DND-41 (cell line): ENCODE results near the gene TIGD3.

Experiments
- ATAC-seq: fragments of 200-7000 bp; cut with Tn5 transposase; 3 replicates; pipeline ENCODE4 v1.9.1; 2021; ENCODE audit warnings: low read depth; ENCODE audit not compliant: insufficient read depth
- DNase-seq: peaks from one replicate; pipeline ENCODE4 v3.0.0-alpha.2; 2020
- H2AFZ ChIP-seq: 2 replicates; pipeline ENCODE4 v1.6.0; 2012; ENCODE audit warnings: low read depth, low read length
- H3K27ac ChIP-seq: 2 replicates; pipeline ENCODE4 v1.5.1; 2012; ENCODE audit warnings: low read length, inconsistent platforms
- H3K27me3 ChIP-seq: fragments of 200-600 bp; sonication (generic); 2 replicates; pipeline ENCODE4 v1.6.0; 2012; ENCODE audit warnings: low read length, mild to moderate bottlenecking, inconsistent platforms; ENCODE audit not compliant: insufficient read depth, poor library complexity
- H3K36me3 ChIP-seq: 2 replicates; pipeline ENCODE4 v1.5.1; 2012; ENCODE audit warnings: low read length, inconsistent platforms; ENCODE audit not compliant: insufficient read depth
- H3K4me1 ChIP-seq: 2 replicates; pipeline ENCODE4 v1.5.1; 2012; ENCODE audit warnings: mild to moderate bottlenecking, low read length; ENCODE audit not compliant: insufficient read depth
- H3K4me2 ChIP-seq: 2 replicates; pipeline ENCODE4 v1.6.0; 2012; ENCODE audit warnings: mild to moderate bottlenecking, moderate library complexity, low read length, inconsistent platforms; ENCODE audit not compliant: insufficient read depth
- H3K4me3 ChIP-seq, 2 experiments: fragments of 200-600 bp in 1 of 2; shearing (Covaris generic) in 1 of 2; 2 replicates each; pipeline ENCODE4 v1.5.1; 2012 to 2016; ENCODE audit warnings: inconsistent platforms in 2 of 2, low read length in 2 of 2, mild to moderate bottlenecking in 2 of 2, low read depth in 1 of 2, moderate library complexity in 1 of 2
- H3K79me2 ChIP-seq: 2 replicates; pipeline ENCODE4 v1.6.0; 2012; ENCODE audit warnings: low read length, inconsistent platforms; ENCODE audit not compliant: insufficient read depth
- H3K9ac ChIP-seq: 2 replicates; pipeline ENCODE4 v1.6.0; 2012; ENCODE audit warnings: low read depth, mild to moderate bottlenecking, inconsistent platforms, low read length, moderate library complexity
- H3K9me3 ChIP-seq: 2 replicates; pipeline ENCODE4 v1.5.1; 2012; ENCODE audit warnings: low read length, moderate library complexity, mild to moderate bottlenecking, inconsistent platforms; ENCODE audit not compliant: insufficient read depth, severe bottlenecking
- H4K20me1 ChIP-seq: 2 replicates; pipeline ENCODE4 v1.6.0; 2012; ENCODE audit warnings: low read length; ENCODE audit not compliant: insufficient read depth
- CTCF ChIP-seq: IDR thresholded peaks from 2 replicates; pipeline ENCODE4 v1.5.1; 2012; ENCODE audit warnings: borderline replicate concordance, low read length, moderate library complexity, mild to moderate bottlenecking; ENCODE audit not compliant: poor library complexity, severe bottlenecking; ENCODE audit errors: extremely low read depth
- EZH2 ChIP-seq: IDR thresholded peaks from 3 replicates; pipeline ENCODE4 v1.6.1; 2012; ENCODE audit warnings: borderline replicate concordance, low read depth, mild to moderate bottlenecking, moderate library complexity, low read length, inconsistent platforms; ENCODE audit not compliant: severe bottlenecking

The TIGD3 gene

GRCh38 chr11:65404210-65404609 is 49.7 kb downstream of the TIGD3 start:
- H3K36me3 ChIP-seq: peaks cover 59% of the 10 kb centered on the region
- TF ChIP-seq EZH2: no peak
- TF ChIP-seq CTCF: no peak
- no peaks in the 10 kb centered on the region for H3K4me1 ChIP-seq
- no peak overlapping the region for H3K4me2 ChIP-seq
- ATAC-seq: no peak
- H4K20me1 ChIP-seq: peaks cover 11% of the 10 kb centered on the region
- H2AFZ ChIP-seq: no peak overlapping the region
- H3K27ac ChIP-seq: no peak overlapping the region
- no peak overlapping the region for H3K4me3 ChIP-seq
- no peak overlapping the region for H3K9ac ChIP-seq
- H3K27me3 ChIP-seq: no peaks in the 10 kb centered on the region
- H3K9me3 ChIP-seq: no peaks in the 10 kb centered on the region
- H3K79me2 ChIP-seq: no peaks in the 10 kb centered on the region; the same call in 1 of the 2 replicates
- no peak for DNase-seq

GRCh38 chr11:65404638-65405339 is 50.2 kb downstream of the TIGD3 start:
- Histone ChIP-seq H3K4me3 (no peak overlapping the region), H3K9me3 (no peaks in the 10 kb centered on the region), H3K27ac (no peak overlapping the region), H3K4me2 (no peak overlapping the region), H3K9ac (no peak overlapping the region), H3K27me3 (no peaks in the 10 kb centered on the region), H3K79me2 (no peaks in the 10 kb centered on the region; the same call in 1 of the 2 replicates), H3K36me3 (peaks cover 59% of the 10 kb centered on the region), H3K4me1 (no peaks in the 10 kb centered on the region), H2AFZ (no peak overlapping the region), H4K20me1 (peaks cover 7% of the 10 kb centered on the region; the same call in 1 of the 2 replicates)
- ATAC-seq (no peak), DNase-seq (no peak)
- TF ChIP-seq EZH2 (no peak), CTCF (no peak)
